HG03439 (cell line): ENCODE measurements around the gene ENKUR.
"Not testable (repeated sequence)": the region's sequence is repeated elsewhere in the genome, so short reads cannot be mapped to it uniquely, and the experiment has no call there.

ENCODE experiments used
- ATAC-seq: cut with Tn5 transposase; IDR thresholded peaks from one replicate; pipeline ENCODE4 v1.9.1; 2021; ENCODE audit warnings: mild to moderate bottlenecking, moderate library complexity; ENCODE audit not compliant: unreplicated experiment

The ENKUR gene

DNA sequence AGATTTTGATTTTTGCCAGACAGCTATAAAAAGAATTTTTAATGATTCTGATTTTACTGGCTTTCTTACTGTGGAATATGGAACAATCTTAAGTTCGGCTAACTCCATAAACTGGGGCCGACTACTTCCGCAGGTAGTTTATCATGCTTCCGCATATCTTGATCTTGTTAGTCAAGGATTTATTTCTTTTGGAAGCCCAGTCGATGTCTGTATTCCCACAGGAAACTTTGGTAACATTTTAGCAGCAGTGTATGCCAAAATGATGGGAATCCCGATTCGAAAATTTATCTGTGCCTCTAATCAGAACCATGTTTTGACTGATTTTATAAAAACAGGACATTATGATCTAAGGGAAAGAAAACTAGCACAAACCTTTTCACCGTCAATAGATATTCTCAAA lies 8.6 kb upstream of the ENKUR start:
- ATAC-seq = no peak

DNA sequence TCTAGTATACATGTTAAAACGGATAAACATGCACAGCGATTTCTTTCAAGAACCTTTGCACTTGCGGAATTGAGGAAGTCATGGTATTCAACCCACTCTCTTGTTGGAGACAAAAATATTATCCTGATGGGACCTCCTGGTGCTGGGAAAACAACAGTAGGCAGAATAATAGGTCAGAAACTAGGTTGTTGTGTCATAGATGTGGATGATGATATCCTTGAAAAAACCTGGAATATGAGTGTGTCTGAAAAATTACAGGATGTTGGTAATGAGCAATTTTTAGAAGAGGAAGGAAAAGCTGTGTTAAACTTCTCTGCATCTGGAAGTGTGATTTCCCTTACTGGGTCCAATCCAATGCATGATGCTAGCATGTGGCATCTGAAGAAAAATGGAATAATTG lies 7.3 kb upstream of the ENKUR start:
- no peak for ATAC-seq

DNA sequence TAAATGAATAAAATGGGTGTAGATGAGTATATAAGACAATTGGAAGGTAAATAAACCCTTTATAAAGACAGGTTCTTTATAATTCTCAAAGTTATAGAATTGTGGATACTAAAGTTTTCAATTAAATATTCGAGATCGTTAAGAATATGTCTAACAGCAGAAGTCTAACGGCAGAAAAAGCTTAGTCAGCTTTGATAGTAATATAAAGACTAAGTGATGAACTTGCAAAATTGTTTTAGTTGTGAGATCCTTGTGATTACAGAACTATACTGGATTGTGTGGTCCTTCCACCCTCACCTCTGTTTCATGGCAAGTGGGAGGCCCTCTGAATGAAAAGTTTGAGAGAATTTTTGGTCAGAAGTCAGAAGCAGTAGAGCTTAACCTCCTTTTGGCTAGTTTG lies 2.7 kb upstream of the ENKUR start:
- ATAC-seq = no peak

DNA sequence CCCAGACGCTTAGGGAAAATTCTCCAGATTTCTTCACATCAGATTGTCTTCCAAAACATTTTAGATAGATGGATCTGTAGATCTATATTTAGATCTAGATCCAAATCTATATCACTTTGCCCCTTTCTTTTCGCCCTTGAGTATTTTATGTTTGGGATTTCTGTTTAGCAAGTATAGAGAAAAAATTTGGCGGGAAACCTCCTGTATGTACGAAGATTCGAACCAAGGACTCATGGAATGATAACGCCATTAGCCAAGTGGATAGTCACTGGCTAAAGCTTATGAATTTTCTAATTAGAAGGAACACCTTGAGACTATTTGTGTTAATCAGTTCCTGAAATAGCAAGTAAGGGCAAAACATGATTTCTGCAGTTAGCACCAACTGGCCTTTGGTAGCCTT lies 1.7 kb upstream of the ENKUR start:
- no peak for ATAC-seq

DNA sequence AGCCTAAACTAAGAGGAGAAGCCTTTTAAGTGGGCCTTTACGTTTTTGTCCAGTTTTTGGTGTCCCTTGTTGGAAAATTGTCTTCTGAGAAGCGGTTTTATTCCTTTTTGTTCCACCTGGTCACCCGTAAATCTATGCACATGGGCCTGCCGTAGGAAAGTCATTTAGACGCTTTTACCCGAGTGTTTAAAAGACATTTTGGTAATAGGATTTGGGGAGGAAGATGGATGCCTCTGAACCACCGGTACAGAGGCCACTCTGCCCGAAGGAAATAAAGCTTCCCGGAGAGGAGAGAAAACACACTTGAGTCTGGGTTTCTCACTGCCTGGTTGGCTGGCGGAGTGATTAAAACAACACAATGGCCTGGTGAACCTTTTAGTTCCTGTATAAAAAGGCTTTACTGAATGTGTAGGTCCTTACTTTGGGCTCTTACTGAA lies 1.2 kb upstream of the ENKUR start:
- peak; percentile 6 for ATAC-seq

DNA sequence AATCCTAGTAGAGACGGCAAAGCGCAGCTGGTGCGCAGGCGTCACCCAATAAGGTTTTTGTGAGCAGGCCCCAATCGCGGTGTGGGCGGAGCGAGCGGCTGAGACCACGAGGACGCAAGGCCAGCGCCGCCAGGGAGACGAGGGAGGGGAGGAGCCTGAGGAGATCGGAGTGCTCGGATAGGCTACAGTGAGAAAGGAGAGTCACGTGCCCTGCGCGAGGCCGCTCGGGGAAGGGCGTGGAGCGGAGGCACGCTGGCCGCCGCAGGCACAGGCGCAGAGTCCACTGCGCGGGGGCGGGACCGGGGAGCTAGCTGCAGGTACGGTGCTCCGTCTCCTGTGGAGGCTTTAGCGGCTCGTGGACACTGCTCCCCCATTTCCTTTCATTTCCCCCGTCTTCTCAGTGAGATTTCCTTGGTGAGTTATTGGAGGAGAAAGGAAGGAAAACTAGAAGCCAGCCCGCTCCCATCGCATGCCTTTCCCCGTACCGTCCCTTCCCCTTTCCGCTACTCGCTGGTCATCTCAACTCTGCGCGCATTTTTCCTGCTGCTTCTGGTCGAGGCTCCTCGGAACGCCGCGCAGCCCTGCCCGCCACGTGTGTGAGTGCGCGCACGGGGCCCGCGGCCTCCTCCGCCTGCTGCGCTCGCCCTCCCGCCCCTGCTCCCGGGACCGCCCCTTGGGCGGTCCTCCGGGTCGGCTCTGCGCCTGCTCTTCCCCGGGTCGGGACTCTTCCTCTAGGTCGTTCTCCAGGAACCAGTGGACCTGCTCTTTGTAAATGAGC lies 607 bp upstream of the ENKUR start, which contains the start of gene THNSL1:
THNSL1 (plus strand) TSS at position 237 of the 778 bp plus-strand sequence. CDS start 6,612 bp downstream, outside the sequence.
- peak; percentile 98 for ATAC-seq

DNA sequence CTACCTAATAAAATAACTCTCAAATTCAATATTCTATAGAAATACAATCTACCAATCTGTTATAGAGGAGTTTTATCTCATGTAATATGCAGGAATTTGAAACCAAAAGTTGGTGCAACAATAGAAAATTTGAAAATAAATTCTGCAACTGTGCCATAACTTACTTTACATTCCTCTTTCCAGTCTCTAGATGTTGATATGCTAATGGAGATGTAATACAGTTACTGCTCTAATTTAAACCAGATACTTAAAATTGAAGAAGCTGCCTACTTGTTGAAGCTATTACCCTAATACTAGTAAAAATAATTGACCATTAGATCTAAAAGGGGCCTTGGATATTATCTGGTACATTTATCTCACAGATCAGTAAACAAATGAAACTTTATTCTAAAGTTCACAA lies 1.4 kb downstream of the ENKUR start:
- no peak for ATAC-seq

DNA sequence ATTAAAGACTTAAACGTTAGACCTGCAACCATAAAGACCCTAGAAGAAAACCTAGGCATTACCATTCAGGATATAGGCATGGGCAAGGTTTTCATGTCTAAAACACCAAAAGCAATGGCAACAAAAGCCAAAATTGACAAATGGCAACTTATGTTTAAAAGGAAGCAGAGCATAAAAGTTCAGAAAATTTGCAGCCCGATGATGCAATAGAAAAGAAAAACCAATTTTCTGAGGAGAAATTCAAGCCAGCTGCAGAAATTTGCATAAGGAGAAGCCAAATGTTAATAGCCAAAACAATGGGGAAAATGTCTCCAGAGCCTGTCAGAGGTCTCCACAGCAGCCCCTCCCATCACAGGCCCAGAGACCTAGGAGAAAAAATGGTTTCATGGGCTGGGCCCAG lies 4.4 kb downstream of the ENKUR start:
- ATAC-seq = not testable (repeated sequence)

DNA sequence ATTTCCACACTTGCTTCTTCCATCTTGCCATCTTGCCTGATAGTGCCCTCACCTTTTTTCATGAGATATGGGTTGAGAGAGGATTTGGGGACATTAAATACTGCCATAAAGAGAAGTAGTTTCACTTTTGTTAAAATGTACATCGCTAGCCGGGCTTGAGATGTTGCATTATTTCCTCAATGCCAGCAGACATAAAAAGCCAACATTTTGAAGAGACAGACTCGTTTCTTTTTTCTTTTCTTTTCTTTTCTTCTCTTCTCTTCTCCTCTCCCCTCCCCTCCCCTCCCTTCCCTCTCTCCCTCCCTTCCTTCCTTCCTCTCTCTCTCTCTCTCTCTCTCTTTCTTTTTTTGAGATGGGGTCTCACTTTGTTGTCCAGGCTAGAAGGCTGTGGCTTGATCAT lies 17.9 kb downstream of the ENKUR start:
- no peak for ATAC-seq

DNA sequence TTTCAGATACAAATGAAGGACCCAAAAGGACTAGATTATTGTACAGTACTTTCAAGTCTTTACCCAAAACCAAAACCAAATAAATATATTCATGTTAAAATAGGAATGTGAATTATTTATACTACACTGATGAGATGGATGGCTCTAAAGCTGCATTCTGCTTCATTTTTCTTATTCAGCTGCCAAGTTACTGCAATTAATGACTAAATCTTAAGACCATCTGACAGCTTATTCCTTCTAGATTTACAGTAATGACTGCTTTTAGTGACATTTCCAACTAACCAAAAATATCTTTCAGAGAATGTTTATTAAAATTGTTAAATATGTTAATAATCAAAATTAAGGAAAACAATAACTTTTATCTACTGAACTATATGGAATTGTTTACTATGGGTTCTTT lies 20.9 kb downstream of the ENKUR start:
- ATAC-seq = no peak

DNA sequence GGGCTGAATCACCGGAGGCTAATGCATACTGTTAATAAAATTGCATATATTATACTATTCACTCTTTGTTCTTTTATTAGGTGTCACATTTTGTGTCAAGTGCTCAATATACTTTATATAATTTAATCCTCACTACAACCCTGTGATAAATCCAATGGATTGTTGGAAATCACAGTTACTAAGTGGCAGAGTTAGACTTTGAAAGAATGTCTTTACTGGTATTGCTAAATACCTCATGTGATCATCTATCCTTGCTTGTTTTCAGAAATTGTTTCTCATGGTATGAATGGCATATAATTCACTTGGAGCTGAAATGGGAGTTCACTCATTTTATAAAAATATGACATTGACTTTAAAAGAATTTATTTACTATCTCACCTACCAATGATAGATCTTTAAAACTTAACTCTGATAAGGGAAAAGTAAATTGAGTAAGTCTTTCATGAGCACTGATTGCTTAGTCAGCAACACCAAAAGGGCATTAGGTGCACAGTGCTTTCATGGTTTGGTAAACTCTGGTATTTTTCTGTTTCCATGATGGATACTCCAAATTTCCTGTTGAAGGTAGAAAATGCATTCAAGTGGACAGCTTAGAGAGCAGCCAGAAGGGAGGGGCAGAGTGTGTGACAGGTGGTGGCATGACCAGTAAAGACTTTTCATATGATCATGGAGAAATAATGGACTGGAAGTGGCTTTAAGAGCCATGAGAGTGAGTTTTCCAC lies 22.6 kb downstream of the ENKUR start:
- no peak for ATAC-seq

DNA sequence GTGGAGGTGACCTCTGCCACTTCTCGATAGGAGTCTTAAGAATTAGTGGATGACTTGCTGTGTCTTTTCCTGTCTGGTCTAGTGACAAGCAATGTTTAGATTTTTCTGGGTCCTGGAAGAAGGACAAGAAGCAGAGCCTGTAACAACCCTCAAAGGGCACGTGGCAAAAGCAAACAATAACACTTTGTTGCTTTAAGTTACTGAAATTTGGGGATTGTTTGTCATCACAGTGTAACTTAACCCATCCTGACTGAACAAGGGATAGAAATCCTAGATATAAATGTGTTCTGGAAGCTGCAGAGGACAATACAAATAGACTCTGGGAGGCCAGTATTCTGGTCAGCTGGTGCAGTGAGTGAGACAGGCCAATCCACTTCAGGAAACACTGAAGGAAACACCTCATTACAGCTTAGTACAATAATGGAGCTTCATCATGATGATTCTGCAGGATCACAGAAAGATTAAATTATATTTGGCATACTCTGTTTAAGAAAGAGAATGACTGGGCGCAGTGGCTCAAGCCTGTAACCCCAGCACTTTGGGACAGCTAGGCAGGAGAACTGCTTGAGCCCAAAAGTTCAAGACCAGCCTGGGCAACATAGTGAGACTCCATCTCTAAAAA lies 23.3 kb downstream of the ENKUR start:
- no peak for ATAC-seq

DNA sequence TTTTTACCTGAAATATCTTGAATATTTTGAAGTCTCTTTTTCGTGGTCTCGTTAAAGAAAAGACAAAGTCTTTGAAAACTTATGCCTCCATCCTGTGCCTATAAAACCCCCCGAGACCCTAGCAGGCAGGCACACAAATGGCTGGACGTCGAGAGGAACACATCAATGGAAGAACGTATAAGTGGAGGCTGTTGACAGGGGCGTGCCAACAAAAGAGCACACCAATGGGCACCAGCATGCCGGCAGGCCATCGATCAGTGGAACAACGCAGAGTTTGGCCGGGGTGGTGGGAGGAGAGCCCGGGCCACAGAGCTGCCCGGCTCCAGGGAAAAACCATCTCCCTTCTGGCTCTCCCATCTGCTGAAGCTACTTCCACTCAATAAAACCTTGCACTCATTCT lies 24.7 kb downstream of the ENKUR start:
- ATAC-seq = no peak

DNA sequence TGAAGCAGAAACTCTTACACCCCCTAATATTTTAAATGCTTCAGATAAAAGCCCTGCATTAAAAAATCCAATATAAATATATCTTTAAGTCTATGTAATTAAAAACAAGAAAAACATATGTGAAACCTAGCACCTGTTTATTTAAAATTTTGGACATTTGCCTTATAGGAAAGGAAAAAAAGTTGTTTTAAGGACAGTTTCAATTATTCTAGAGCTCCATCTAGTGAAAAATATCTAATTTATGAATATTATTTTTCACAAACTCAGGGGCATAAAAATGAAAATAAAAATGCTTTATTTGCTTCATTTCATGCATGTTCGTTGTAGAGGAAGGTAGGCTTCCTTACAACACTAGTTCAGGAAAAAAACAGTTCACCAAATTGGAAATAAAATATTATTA lies 26.1 kb downstream of the ENKUR start:
- ATAC-seq = no peak

DNA sequence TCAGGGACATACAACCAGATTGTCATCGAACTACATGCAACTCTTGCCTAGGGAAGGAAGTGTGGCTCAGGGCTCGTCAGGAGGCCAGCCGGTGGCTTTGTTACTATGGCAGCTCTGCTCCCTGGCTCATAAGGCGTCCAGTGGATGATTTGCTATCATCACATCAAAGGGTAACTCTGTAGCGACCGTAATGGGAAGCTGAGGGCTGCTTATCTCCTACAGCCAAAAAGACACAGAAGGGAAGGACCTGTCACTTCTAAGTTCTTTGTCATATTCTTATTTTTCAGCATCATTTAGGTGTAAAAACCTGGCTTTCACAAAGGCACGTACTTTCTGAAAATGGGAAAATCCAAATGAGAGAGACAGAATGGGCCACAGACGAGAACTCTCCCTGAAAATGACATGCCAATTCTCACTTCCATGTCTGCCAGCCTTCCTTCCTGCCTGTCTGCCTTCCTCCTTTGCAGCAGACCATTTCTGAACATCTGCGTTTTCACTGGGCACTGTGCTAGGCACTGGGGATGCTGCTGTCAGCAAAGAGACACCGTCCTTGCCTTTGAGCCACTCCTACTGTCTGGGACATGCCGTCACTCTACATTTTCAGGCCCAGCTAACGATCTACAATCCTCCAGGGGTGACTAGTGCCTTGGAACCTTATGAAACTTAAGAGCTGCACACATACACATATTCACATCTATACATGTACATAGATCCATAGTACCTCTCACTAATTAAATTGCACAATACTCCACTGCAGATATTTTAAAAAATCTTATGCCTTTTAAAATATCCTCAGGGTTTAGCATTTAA lies 26.9 kb downstream of the ENKUR start:
- ATAC-seq = no peak

DNA sequence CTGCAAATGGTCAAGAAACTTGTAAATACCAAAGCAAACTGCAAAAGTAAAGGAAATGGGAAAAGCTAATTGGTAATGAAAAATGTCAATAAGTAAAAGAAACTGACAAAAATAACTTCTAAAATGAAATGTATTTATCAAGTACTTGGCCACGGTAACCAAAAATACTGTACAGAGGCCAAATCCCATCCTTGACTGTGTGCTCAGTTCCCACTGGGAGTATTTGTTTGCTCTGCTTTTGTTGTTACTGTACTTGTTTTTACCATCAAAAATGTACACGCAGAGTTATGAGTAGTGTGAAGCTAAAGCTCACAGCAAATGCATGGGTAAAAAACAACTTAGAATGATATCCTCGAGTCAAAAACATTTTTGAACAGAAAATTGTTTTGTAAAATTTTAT lies 31.1 kb downstream of the ENKUR start:
- no peak for ATAC-seq

DNA sequence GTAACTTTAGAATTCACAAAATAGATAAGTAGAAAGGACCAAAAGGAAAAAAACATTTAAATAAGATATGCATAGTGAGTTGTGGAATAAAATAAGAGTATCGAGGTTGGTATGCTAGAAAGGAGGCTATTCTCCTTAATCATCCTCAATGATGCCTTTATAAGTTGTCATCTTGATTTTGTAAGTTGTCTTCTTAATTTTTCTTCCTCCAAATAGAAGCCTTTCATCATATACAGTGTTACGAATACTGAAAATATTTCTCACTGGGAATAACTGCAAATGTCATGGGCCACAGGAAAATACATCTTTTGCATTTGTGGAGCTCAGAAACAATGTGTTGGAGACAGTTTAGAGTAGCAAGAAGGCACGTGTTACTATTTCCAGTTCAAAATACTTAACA lies 32.0 kb downstream of the ENKUR start:
- no peak for ATAC-seq

DNA sequence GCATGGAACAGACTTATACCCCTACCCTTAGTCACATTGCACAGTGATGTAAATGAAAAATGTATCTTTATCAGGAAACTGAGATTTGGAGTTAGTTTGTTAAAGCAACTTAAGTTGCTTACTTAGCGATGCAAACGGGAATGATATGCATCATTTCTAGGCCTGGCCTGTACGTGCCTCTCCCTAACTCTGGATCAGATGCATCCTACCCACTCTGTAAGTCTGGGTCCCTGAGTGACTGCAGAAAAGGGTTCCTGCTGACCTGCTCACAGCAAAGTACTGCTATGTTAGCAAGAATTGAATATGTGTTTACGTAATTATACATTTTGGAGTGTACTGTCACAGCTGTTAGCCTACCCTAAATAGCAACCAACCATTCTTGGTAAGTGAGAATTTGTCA lies 32.8 kb downstream of the ENKUR start:
- ATAC-seq = no peak

DNA sequence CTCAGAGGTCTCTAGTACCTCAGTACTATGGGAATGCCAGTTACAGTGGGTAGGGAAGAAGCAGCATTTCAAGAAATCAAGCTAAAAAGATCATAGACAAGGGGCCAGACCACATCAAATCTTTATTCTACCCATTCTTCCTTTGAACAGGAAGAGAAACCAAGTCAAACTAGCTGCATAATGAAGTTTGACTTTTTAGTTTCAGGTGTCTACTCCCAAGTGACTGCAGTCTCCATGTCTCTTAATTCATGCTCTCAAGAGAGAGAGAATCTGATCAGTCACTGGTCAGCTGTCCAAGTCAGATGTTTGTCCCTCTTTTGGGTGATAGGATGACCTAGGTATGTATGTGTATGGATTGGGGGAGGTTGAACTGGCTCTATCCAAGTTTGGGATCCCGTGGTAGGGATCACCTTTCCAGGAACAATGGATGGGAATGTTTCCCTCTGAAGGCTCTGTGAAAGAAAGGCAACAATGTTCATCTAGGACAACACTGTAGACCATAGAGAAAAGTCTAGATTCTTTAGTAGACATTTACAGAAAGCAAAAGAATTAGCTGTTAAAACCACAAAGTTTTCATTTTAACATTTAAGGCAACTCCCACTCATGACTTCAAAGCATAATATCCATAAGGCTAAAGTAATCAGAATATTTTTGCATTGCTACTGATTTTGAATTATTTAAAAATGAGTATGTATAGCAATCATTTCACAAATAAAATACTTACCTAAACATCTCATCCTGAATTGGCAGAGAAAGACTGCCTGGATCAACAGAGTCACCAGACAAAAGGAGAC lies 33.4 kb downstream of the ENKUR start:
- no peak for ATAC-seq

DNA sequence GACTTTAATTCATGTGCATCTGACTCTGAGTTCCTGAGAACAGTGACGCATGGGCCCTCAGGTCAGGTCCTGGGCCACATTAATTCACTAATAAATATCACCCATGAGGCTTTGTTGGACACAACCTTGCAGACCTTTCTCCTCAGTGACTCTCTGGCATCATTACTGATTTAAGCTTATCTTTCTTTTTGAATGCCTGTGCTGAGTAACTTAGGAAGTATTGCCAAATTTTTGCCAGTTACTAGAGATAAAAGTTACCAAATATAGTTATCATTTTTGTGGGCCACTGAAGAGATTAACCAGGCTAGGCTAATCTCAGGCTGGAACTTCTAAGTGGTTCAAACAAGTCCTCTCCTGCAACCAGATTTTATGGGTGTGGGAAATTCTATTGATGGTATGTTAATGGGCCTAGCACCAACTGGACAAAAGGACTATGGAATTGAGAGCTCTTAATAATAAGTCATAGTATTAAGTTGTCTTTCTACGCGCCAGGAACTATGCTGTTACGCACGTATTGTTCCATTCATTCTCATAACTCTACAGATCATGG lies 34.7 kb downstream of the ENKUR start:
- no peak for ATAC-seq
